Muscle layer of colon (tissue), 2 donors: ENCODE results near the gene EFNB3.

Experiments used
- H3K27ac ChIP-seq: one replicate; pipeline ENCODE4 v1.7.0; 2013; ENCODE audit warnings: low read depth, mild to moderate bottlenecking, low read length, moderate library complexity
- H3K27me3 ChIP-seq, 2 donors: one replicate each; pipeline ENCODE4 v1.7.0; 2013; ENCODE audit warnings: low read length in 2 of 2, mild to moderate bottlenecking in 2 of 2; ENCODE audit not compliant: insufficient read depth in 2 of 2, control insufficient read depth in 1 of 2
- H3K36me3 ChIP-seq: one replicate; pipeline ENCODE4 v1.7.0; 2013; ENCODE audit warnings: mild to moderate bottlenecking, low read length; ENCODE audit not compliant: insufficient read depth
- H3K4me1 ChIP-seq: one replicate; pipeline ENCODE4 v1.7.0; 2013; ENCODE audit warnings: mild to moderate bottlenecking, low read length; ENCODE audit not compliant: insufficient read depth
- H3K4me3 ChIP-seq, 2 donors: one replicate each; pipeline ENCODE4 v1.7.0; 2013; ENCODE audit warnings: low read length in 2 of 2, low read depth in 1 of 2, mild to moderate bottlenecking in 1 of 2, moderate library complexity in 1 of 2
- H3K9ac ChIP-seq: one replicate; pipeline ENCODE4 v1.7.0; 2013; ENCODE audit warnings: low read length
- H3K9me3 ChIP-seq: one replicate; pipeline ENCODE4 v1.7.0; 2013; ENCODE audit warnings: mild to moderate bottlenecking, low read length
- donor health status: abdominal sarcoma.
- donor health status: Adenocarcinoma of cecum.

EFNB3 gene

GRCh38 chr17:7729816-7730215 is 24.8 kb downstream of the EFNB3 start:
- H3K4me1 ChIP-seq: no peaks in the 10 kb centered on the region
- H3K27me3 ChIP-seq: no peaks in the 10 kb centered on the region
- no peak overlapping the region for H3K27ac ChIP-seq
- no peak overlapping the region for H3K9ac ChIP-seq
- no peaks in the 10 kb centered on the region for H3K9me3 ChIP-seq
- no peak overlapping the region for H3K4me3 ChIP-seq
- H3K36me3 ChIP-seq: no peaks in the 10 kb centered on the region

- no peak overlapping the region for H3K27ac ChIP-seq
- no peaks in the 10 kb centered on the region for H3K9me3 ChIP-seq
- no peaks in the 10 kb centered on the region for H3K27me3 ChIP-seq
- H3K9ac ChIP-seq: no peak overlapping the region
- no peaks in the 10 kb centered on the region for H3K36me3 ChIP-seq
- H3K4me3 ChIP-seq: no peak overlapping the region
- no peaks in the 10 kb centered on the region for H3K4me1 ChIP-seq
Observed at GRCh38 chr17:7732981-7733539, 28.1 kb downstream of the EFNB3 start.

GRCh38 chr17:7737601-7738000 is 32.6 kb downstream of the EFNB3 start:
- Histone ChIP-seq H3K27me3 (peaks cover 0 to 8% of the 10 kb centered on the region in 2 donors), H3K27ac (no peak overlapping the region), H3K9me3 (no peaks in the 10 kb centered on the region), H3K4me1 (no peaks in the 10 kb centered on the region), H3K9ac (no peak overlapping the region), H3K4me3 (no peak overlapping the region), H3K36me3 (no peaks in the 10 kb centered on the region)

- no peak overlapping the region for H3K4me3 ChIP-seq
Observed at GRCh38 chr17:7739746-7740145, 34.7 kb downstream of the EFNB3 start.

GRCh38 chr17:7740481-7741001 is 35.5 kb downstream of the EFNB3 start:
- Histone ChIP-seq H3K9me3 (no peaks in the 10 kb centered on the region), H3K4me3 (no peak overlapping the region)

More at GRCh38 chr17:7739746-7740145, 34.7 kb downstream of the EFNB3 start:
- no peaks in the 10 kb centered on the region for H3K4me1 ChIP-seq
- no peaks in the 10 kb centered on the region for H3K36me3 ChIP-seq
- no peak overlapping the region for H3K27ac ChIP-seq
- H3K9me3 ChIP-seq: no peaks in the 10 kb centered on the region
- peaks cover 0 to 8% of the 10 kb centered on the region in 2 donors for H3K27me3 ChIP-seq
- H3K9ac ChIP-seq: no peak overlapping the region

GRCh38 chr17:7742729-7743128 is 37.7 kb downstream of the EFNB3 start:
- H3K9me3 ChIP-seq: no peaks in the 10 kb centered on the region
- H3K4me1 ChIP-seq: no peaks in the 10 kb centered on the region
- H3K9ac ChIP-seq: no peak overlapping the region
- H3K27ac ChIP-seq: no peak overlapping the region
- H3K36me3 ChIP-seq: no peaks in the 10 kb centered on the region
- H3K27me3 ChIP-seq: peaks cover 0 to 8% of the 10 kb centered on the region in 2 donors
- H3K4me3 ChIP-seq: no peak overlapping the region

More at GRCh38 chr17:7740481-7741001, 35.5 kb downstream of the EFNB3 start:
- H3K27ac ChIP-seq: no peak overlapping the region
- H3K27me3 ChIP-seq: peaks cover 0 to 8% of the 10 kb centered on the region in 2 donors
- H3K9ac ChIP-seq: no peak overlapping the region
- no peaks in the 10 kb centered on the region for H3K36me3 ChIP-seq
- no peaks in the 10 kb centered on the region for H3K4me1 ChIP-seq

GRCh38 chr17:7744416-7744815 is 39.4 kb downstream of the EFNB3 start:
- Histone ChIP-seq H3K4me3 (no peak overlapping the region), H3K9me3 (no peaks in the 10 kb centered on the region), H3K9ac (no peak overlapping the region), H3K36me3 (no peaks in the 10 kb centered on the region), H3K27ac (no peak overlapping the region), H3K4me1 (no peaks in the 10 kb centered on the region), H3K27me3 (peaks cover 0 to 6% of the 10 kb centered on the region in 2 donors)

GRCh38 chr17:7745748-7746470 is 40.9 kb downstream of the EFNB3 start:
- Histone ChIP-seq H3K4me3 (no peak overlapping the region), H3K27me3 (no peaks in the 10 kb centered on the region), H3K9me3 (no peaks in the 10 kb centered on the region), H3K9ac (no peak overlapping the region), H3K27ac (no peak overlapping the region), H3K4me1 (no peaks in the 10 kb centered on the region), H3K36me3 (no peaks in the 10 kb centered on the region)

GRCh38 chr17:7747635-7748071 is 42.7 kb downstream of the EFNB3 start:
- no peaks in the 10 kb centered on the region for H3K9me3 ChIP-seq
- no peak overlapping the region for H3K27ac ChIP-seq
- no peaks in the 10 kb centered on the region for H3K27me3 ChIP-seq
- H3K36me3 ChIP-seq: no peaks in the 10 kb centered on the region
- H3K4me3 ChIP-seq: no peak overlapping the region
- H3K9ac ChIP-seq: no peak overlapping the region
- H3K4me1 ChIP-seq: no peaks in the 10 kb centered on the region

- no peaks in the 10 kb centered on the region for H3K36me3 ChIP-seq
- H3K9me3 ChIP-seq: no peaks in the 10 kb centered on the region
- no peaks in the 10 kb centered on the region for H3K27me3 ChIP-seq
- no peaks in the 10 kb centered on the region for H3K4me1 ChIP-seq
- no peak overlapping the region for H3K9ac ChIP-seq
- H3K4me3 ChIP-seq: no peak overlapping the region
- no peak overlapping the region for H3K27ac ChIP-seq
Observed at GRCh38 chr17:7748076-7748775, 43.2 kb downstream of the EFNB3 start.

- Histone ChIP-seq H3K9ac (no peak overlapping the region), H3K4me1 (no peaks in the 10 kb centered on the region), H3K27ac (no peak overlapping the region), H3K9me3 (no peaks in the 10 kb centered on the region), H3K4me3 (no peak overlapping the region), H3K36me3 (no peaks in the 10 kb centered on the region), H3K27me3 (no peaks in the 10 kb centered on the region)
Observed at GRCh38 chr17:7750321-7750821, 45.4 kb downstream of the EFNB3 start.
